ENCODE measurements around the gene TATDN3.

- TF ChIP-seq POLR2AphosphoS5 (IDR thresholded peaks at IDR 0.05) (no peak), CTCF (IDR thresholded peaks at IDR 0.05; ENCODE audit: poor library complexity, severe bottlenecking) (no peak), REST (IDR thresholded peaks at IDR 0.05; ENCODE audit: borderline replicate concordance) (no peak), EP300 (conservative IDR thresholded peaks at IDR 0.05; ENCODE audit: poor library complexity, severe bottlenecking) (no peak)
Observed at GRCh38 chr1:212805767-212806166, 14.1 kb downstream of the TATDN3 start.

Measured in neural cell (in vitro differentiated cells).